Keratinocyte (primary cell): ENCODE results near the gene TTC28. TPM values are rescaled to one million over a fixed set of nuclear protein-coding genes. Genes with fewer than 3 reads are reported as not detected.

ENCODE experiments used
- DNase-seq: peaks from one replicate; pipeline ENCODE4 v3.0.0-alpha.2; 2011; ENCODE audit warnings: low read depth, missing footprints, low spot score
- FAIRE-seq: peaks from 2 replicates; lab custom pipeline; 2011; peaks lifted over from hg19 to GRCh38; lab: Jason Lieb, UNC
- H2AFZ ChIP-seq: 2 replicates; pipeline ENCODE4 v1.6.0; 2012; ENCODE audit warnings: low read length, control low read depth, inconsistent platforms; ENCODE audit not compliant: control insufficient read depth
- H3K27ac ChIP-seq: 2 replicates; pipeline ENCODE4 v1.5.1; 2011; ENCODE audit warnings: low read length; ENCODE audit not compliant: control insufficient read depth, insufficient read depth
- H3K27me3 ChIP-seq: 3 replicates; pipeline ENCODE4 v1.6.0; 2011; ENCODE audit warnings: low read length; ENCODE audit not compliant: control insufficient read depth, insufficient read depth; ENCODE audit errors: extremely low read depth
- H3K36me3 ChIP-seq, 2 experiments: 2 replicates in 1 of 2; 3 replicates in 1 of 2; pipeline ENCODE4 v1.5.1; 2011; ENCODE audit warnings: low read length in 2 of 2, mild to moderate bottlenecking in 1 of 2; ENCODE audit not compliant: control insufficient read depth in 2 of 2, insufficient read depth in 2 of 2; ENCODE audit errors: extremely low read depth in 1 of 2
- H3K4me1 ChIP-seq: 3 replicates; pipeline ENCODE4 v1.5.1; 2011; ENCODE audit warnings: low read length; ENCODE audit not compliant: control insufficient read depth, insufficient read depth; ENCODE audit errors: extremely low read depth
- H3K4me2 ChIP-seq: 3 replicates; pipeline ENCODE4 v1.6.0; 2011; ENCODE audit warnings: low read depth, low read length; ENCODE audit not compliant: control insufficient read depth, insufficient read depth; ENCODE audit errors: extremely low read depth
- H3K4me3 ChIP-seq, 3 experiments: fragments of 200-600 bp in 1 of 3; sonication (generic) in 1 of 3; 2 replicates in 2 of 3; 3 replicates in 1 of 3; pipeline ENCODE4 v1.5.1; 2011 to 2016; ENCODE audit warnings: low read length in 3 of 3, mild to moderate bottlenecking in 3 of 3, control low read depth in 2 of 3, inconsistent platforms in 1 of 3, low read depth in 1 of 3, mixed read lengths in 1 of 3, mixed run types in 1 of 3, moderate library complexity in 1 of 3; ENCODE audit not compliant: control insufficient read depth in 2 of 3, insufficient read depth in 2 of 3; ENCODE audit errors: extremely low read depth in 1 of 3
- H3K79me2 ChIP-seq: 2 replicates; pipeline ENCODE4 v1.6.0; 2012; ENCODE audit warnings: low read length; ENCODE audit not compliant: control insufficient read depth, insufficient read depth
- H3K9ac ChIP-seq: 3 replicates; pipeline ENCODE4 v1.6.0; 2011; ENCODE audit warnings: low read length; ENCODE audit not compliant: control insufficient read depth, insufficient read depth; ENCODE audit errors: extremely low read depth
- H3K9me1 ChIP-seq: 3 replicates; pipeline ENCODE4 v1.6.0; 2011; ENCODE audit warnings: low read length; ENCODE audit not compliant: control insufficient read depth, insufficient read depth; ENCODE audit errors: extremely low read depth
- H3K9me3 ChIP-seq: 2 replicates; pipeline ENCODE4 v1.5.1; 2012; ENCODE audit warnings: low read depth, low read length; ENCODE audit not compliant: control insufficient read depth
- H4K20me1 ChIP-seq: 3 replicates; pipeline ENCODE4 v1.6.0; 2011; ENCODE audit warnings: low read length; ENCODE audit not compliant: control insufficient read depth, insufficient read depth; ENCODE audit errors: extremely low read depth
- CTCF ChIP-seq, 3 experiments: IDR thresholded peaks in 1 of 3; conservative IDR thresholded peaks in 1 of 3; optimal IDR thresholded peaks in 1 of 3; 2 replicates in 2 of 3; 3 replicates in 1 of 3; pipeline versions ENCODE3 to v1.5.1; 2011; ENCODE audit warnings: low read length in 3 of 3, mild to moderate bottlenecking in 3 of 3, moderate library complexity in 2 of 3, control low read depth in 1 of 3, inconsistent platforms in 1 of 3; ENCODE audit not compliant: insufficient read depth in 2 of 3; ENCODE audit errors: extremely low read depth in 1 of 3
- EZH2 ChIP-seq: IDR thresholded peaks from one replicate; pipeline ENCODE4 v1.6.1; 2012; ENCODE audit warnings: inconsistent platforms, mild to moderate bottlenecking, low read length, moderate library complexity
- dilution Hi-C: fragments of 300-500 bp; cut with MboI; formaldehyde crosslinking; loops from one replicate; pipeline ENCODE4 v1.7.0; 2020; ENCODE audit warnings: low sequenced_read_pairs; ENCODE audit not compliant: extremely low pct_ligation_motif_present
- polyA plus RNA-seq, 5 experiments: library from polyadenylated mRNA; depleted of rRNA in 3 of 5; stranded (reverse) in 3 of 5; stranded (forward) in 1 of 5; unstranded in 1 of 5; fragments of >200 nt; gene quantifications; 1 replicate in 1 of 5; 2 replicates in 3 of 5; 3 replicates in 1 of 5; pipeline versions ENCODE4 v1.2.1 to v1.2.3, GENCODE V29; 2011 to 2012; ENCODE audit warnings: missing spikeins in 2 of 5, low read depth in 1 of 5, low replicate concordance in 1 of 5

Gene TTC28
- polyA plus RNA-seq, 1 donor (not counting 4 experiments of a cell fraction or from before 2014, with no cell fraction given) = 0.66 TPM

DNA sequence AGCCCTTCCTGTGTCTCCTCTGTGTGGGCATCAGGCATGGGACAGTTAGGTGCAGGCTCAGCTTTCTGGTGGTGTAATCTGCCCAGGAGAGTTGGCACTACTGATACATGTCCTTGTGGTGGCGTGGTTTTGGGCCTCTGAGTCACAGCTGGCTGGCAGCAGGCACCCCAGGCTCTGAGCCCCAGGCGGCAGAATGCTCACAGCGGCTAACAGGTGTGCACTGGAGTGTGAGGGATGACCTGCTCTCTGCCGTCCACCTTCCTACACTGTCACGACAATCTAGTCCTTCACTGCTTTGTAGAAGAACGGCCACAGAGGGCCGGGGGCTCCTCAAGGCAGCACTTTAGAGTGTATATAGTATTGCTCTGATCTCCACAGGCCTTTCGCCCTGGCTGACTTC lies 660.3 kb downstream of the TTC28 start:
- Histone ChIP-seq H3K4me1 (peaks cover 2% of the 10 kb centered on the region), H3K79me2 (no peaks in the 10 kb centered on the region), H3K9ac (no peak overlapping the region), H3K9me3 (no peaks in the 10 kb centered on the region), H3K27me3 (peaks cover 6% of the 10 kb centered on the region), H3K9me1 (no peaks in the 10 kb centered on the region), H2AFZ (no peak overlapping the region), H3K4me2 (no peak overlapping the region), H3K36me3 (no peaks in the 10 kb centered on the region), H4K20me1 (no peaks in the 10 kb centered on the region), H3K27ac (no peak overlapping the region), H3K4me3 (no peak overlapping the region)
- dilution Hi-C loops = no loop called here
- FAIRE-seq = no peak
- TF ChIP-seq CTCF (optimal IDR thresholded peaks at IDR 0.05 in 1 of 3, IDR thresholded peaks at IDR 0.05 in 1 of 3, conservative IDR thresholded peaks at IDR 0.05 in 1 of 3; ENCODE audit: extremely low read depth in 1 of 3, insufficient read depth in 2 of 3, low read length in 3 of 3) (no peak), EZH2 (no peak)
- DNase-seq = no peak

DNA sequence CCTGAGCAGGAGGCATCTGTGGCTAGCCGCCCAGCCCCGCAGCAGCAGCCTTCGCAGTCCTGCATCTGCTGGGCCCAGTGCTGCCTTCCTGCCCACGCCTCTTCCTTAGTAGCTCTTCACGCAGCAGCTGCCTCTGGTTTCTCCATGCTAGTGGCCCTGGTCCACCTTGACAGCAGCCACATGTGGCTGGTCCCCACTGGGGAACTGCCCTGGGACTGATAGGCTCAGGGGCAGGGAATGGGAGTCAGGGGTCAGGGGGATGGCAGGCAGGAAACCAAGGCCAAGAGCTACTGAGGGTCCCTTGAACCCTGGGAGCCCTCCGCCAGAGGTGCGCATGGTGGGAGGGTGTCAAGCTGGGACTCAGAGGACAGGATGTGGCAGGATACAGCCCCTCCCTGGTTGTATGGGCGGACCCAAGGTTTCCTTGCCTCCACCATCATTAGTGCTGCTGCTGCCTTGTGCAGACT lies 661.1 kb downstream of the TTC28 start:
- no peak for DNase-seq
- dilution Hi-C loops = no loop called here

More for the DNA sequence above, 661.1 kb downstream of the TTC28 start:
- Histone ChIP-seq H3K36me3 (no peaks in the 10 kb centered on the region), H3K4me1 (peaks cover 2% of the 10 kb centered on the region), H3K9me3 (no peaks in the 10 kb centered on the region), H2AFZ (no peak overlapping the region), H3K27ac (no peak overlapping the region), H3K9me1 (no peaks in the 10 kb centered on the region), H3K79me2 (no peaks in the 10 kb centered on the region), H3K9ac (no peak overlapping the region), H3K4me3 (no peak overlapping the region), H3K4me2 (no peak overlapping the region), H3K27me3 (peaks cover 10% of the 10 kb centered on the region), H4K20me1 (no peaks in the 10 kb centered on the region)
- FAIRE-seq = no peak
- TF ChIP-seq EZH2 (no peak), CTCF (optimal IDR thresholded peaks at IDR 0.05 in 1 of 3, IDR thresholded peaks at IDR 0.05 in 1 of 3, conservative IDR thresholded peaks at IDR 0.05 in 1 of 3; ENCODE audit: extremely low read depth in 1 of 3, insufficient read depth in 2 of 3, low read length in 3 of 3) (no peak)
